Measurements from ENCODE around the gene GUCY2D.

The GUCY2D gene

GRCh38 chr17:8055851-8056231 lies 53.4 kb downstream of the GUCY2D start:
- Histone ChIP-seq H3K9ac (ENCODE audit: low read length) (no peak overlapping the region), H3K27ac (ENCODE audit: low read depth, low read length, poor library complexity, severe bottlenecking) (no peak overlapping the region)

DNA sequence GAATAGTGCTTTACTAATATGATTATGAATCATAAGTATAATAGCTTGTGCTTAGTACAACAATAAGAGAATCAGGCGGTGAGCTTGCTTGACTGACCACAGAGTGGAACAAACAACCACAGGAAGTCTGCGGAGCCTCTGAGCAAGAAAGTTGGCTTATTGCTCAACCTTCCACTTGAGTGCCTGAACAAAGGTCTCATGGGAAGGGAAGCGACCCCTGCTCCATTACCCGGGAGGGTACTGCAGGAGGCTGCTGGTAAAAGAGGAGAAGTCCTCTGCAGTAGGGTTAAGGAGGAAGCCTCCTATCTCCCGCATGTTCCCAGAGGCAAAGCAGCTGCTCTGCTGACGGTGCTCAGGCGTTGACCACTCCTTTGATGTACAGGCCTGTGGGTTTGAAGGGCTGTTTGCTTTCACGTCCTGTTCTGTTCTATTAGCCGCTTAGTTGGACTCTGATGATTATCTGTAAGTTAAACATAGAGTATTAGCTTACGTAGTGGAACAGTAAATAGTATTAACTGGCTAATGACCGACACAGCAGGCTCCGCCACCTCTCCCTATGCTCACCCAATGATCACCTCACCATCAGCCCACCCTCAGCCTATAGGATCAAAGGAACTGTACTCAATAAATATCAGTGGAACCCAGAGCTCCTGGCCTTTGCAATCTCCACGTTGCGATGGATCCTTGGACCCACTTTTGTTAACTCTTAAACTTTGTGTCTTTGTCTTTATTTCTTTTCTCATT lies 54.0 kb downstream of the GUCY2D start:
- H3K4me2 ChIP-seq (ENCODE audit: low read length) = peak overlapping the region; percentile 37; the same call in 1 of the 2 replicates
- H3K27me3 ChIP-seq (ENCODE audit: insufficient read depth, low read length) = no peaks in the 10 kb centered on the region; the same call in 1 of the 2 replicates
- no peaks in the 10 kb centered on the region for H4K20me1 ChIP-seq (ENCODE audit: insufficient read depth, low read length)
- H3K27ac ChIP-seq (ENCODE audit: low read depth, low read length, poor library complexity, severe bottlenecking) = no peak overlapping the region
- no peaks in the 10 kb centered on the region for H3K9me2 ChIP-seq (ENCODE audit: low read depth, low read length)
- no peaks in the 10 kb centered on the region for H3K79me2 ChIP-seq (ENCODE audit: insufficient read depth, low read length)
- no peaks in the 10 kb centered on the region for H3F3A ChIP-seq (ENCODE audit: insufficient read depth, low read length)
- H3K4me1 ChIP-seq (ENCODE audit: insufficient read depth, low read length, severe bottlenecking) = peaks cover 24% of the 10 kb centered on the region
- peak overlapping the region; percentile 3 for H3K4me3 ChIP-seq (ENCODE audit: low read depth, low read length, poor library complexity, severe bottlenecking)
- no peak overlapping the region for H2AFZ ChIP-seq (ENCODE audit: low read length)
- TF ChIP-seq EZH2 (IDR thresholded peaks at IDR 0.05; ENCODE audit: borderline replicate concordance, low read length) = no peak
- TF ChIP-seq CTCF (IDR thresholded peaks at IDR 0.05; ENCODE audit: low read length) = no peak
- no peaks in the 10 kb centered on the region for H3K9me3 ChIP-seq (ENCODE audit: low read length)
- no peak overlapping the region; the same call in 1 of the 2 replicates for H3K9ac ChIP-seq (ENCODE audit: low read length)
- no peaks in the 10 kb centered on the region for H3K36me3 ChIP-seq (ENCODE audit: insufficient read depth, low read length)

More at GRCh38 chr17:8055851-8056231, 53.4 kb downstream of the GUCY2D start:
- H3K79me2 ChIP-seq (ENCODE audit: insufficient read depth, low read length) = no peaks in the 10 kb centered on the region
- H3K27me3 ChIP-seq (ENCODE audit: insufficient read depth, low read length) = no peaks in the 10 kb centered on the region; the same call in 1 of the 2 replicates
- no peaks in the 10 kb centered on the region for H4K20me1 ChIP-seq (ENCODE audit: insufficient read depth, low read length)
- TF ChIP-seq CTCF (IDR thresholded peaks at IDR 0.05; ENCODE audit: low read length) = no peak
- TF ChIP-seq EZH2 (IDR thresholded peaks at IDR 0.05; ENCODE audit: borderline replicate concordance, low read length) = no peak
- no peaks in the 10 kb centered on the region for H3K9me2 ChIP-seq (ENCODE audit: low read depth, low read length)
- H2AFZ ChIP-seq (ENCODE audit: low read length) = no peak overlapping the region
- H3K4me2 ChIP-seq (ENCODE audit: low read length) = no peak overlapping the region
- H3K4me1 ChIP-seq (ENCODE audit: insufficient read depth, low read length, severe bottlenecking) = peaks cover 24% of the 10 kb centered on the region
- no peaks in the 10 kb centered on the region for H3K36me3 ChIP-seq (ENCODE audit: insufficient read depth, low read length)
- no peaks in the 10 kb centered on the region for H3K9me3 ChIP-seq (ENCODE audit: low read length)
- H3F3A ChIP-seq (ENCODE audit: insufficient read depth, low read length) = no peaks in the 10 kb centered on the region
- H3K4me3 ChIP-seq (ENCODE audit: low read depth, low read length, poor library complexity, severe bottlenecking) = no peak overlapping the region

- Histone ChIP-seq H3K36me3 (ENCODE audit: insufficient read depth, low read length) (no peaks in the 10 kb centered on the region), H3F3A (ENCODE audit: insufficient read depth, low read length) (no peaks in the 10 kb centered on the region), H2AFZ (ENCODE audit: low read length) (no peak overlapping the region), H3K9me3 (ENCODE audit: low read length) (no peaks in the 10 kb centered on the region), H3K79me2 (ENCODE audit: insufficient read depth, low read length) (no peaks in the 10 kb centered on the region), H3K9ac (ENCODE audit: low read length) (no peak overlapping the region; the same call in 1 of the 2 replicates), H3K4me1 (ENCODE audit: insufficient read depth, low read length, severe bottlenecking) (peaks cover 24% of the 10 kb centered on the region), H3K4me2 (ENCODE audit: low read length) (peak overlapping the region; percentile 37; the same call in 1 of the 2 replicates), H3K9me2 (ENCODE audit: low read depth, low read length) (no peaks in the 10 kb centered on the region), H4K20me1 (ENCODE audit: insufficient read depth, low read length) (no peaks in the 10 kb centered on the region), H3K4me3 (ENCODE audit: low read depth, low read length, poor library complexity, severe bottlenecking) (no peak overlapping the region), H3K27ac (ENCODE audit: low read depth, low read length, poor library complexity, severe bottlenecking) (no peak overlapping the region), H3K27me3 (ENCODE audit: insufficient read depth, low read length) (no peaks in the 10 kb centered on the region)
- TF ChIP-seq CTCF (IDR thresholded peaks at IDR 0.05; ENCODE audit: low read length) (no peak), EZH2 (IDR thresholded peaks at IDR 0.05; ENCODE audit: borderline replicate concordance, low read length) (no peak)
Observed at GRCh38 chr17:8056976-8057625, 54.7 kb downstream of the GUCY2D start.
